NCI-H2227 treated with DMSO at 0.1 percent for 48 hours (cell line): ENCODE results near the gene GJE1.
A peak's percentile ranks its signal among the peaks of the same experiment; 100 is the strongest.
"Not testable (repeated sequence)": the region's sequence is repeated elsewhere in the genome, so short reads cannot be mapped to it uniquely, and the experiment has no call there.

ENCODE experiments used
- DNase-seq: peaks from one replicate; lab custom pipeline; 2025; lab: John Stamatoyannopoulos, UW

Gene GJE1

GRCh38 chr6:142132625-142133024 is at the start of gene GJE1:
GJE1 (plus strand) TSS chr6:142132925; CDS start chr6:142133159, 234 bp downstream.
- DNase-seq = no peak

GRCh38 chr6:142087950-142088857 is 44.5 kb upstream of the GJE1 start:
- no peak for DNase-seq

GRCh38 chr6:142088858-142089216 is 43.9 kb upstream of the GJE1 start:
- DNase-seq = no peak

- DNase-seq = not testable (repeated sequence)
Measured at GRCh38 chr6:142104820-142105219, 27.9 kb upstream of the GJE1 start.

GRCh38 chr6:142110820-142111219 is 21.9 kb upstream of the GJE1 start:
- DNase-seq = not testable (repeated sequence)

GRCh38 chr6:142112451-142113061 is 20.2 kb upstream of the GJE1 start:
- DNase-seq = peak; percentile 9

GRCh38 chr6:142117366-142117765 is 15.4 kb upstream of the GJE1 start:
- DNase-seq = no peak

GRCh38 chr6:142118328-142118727 is 14.4 kb upstream of the GJE1 start:
- no peak for DNase-seq

GRCh38 chr6:142118925-142119324 is 13.8 kb upstream of the GJE1 start:
- DNase-seq = no peak

- DNase-seq = no peak
Measured at GRCh38 chr6:142121342-142121741, 11.4 kb upstream of the GJE1 start.

GRCh38 chr6:142130814-142131213 is 1.9 kb upstream of the GJE1 start:
- DNase-seq = no peak

GRCh38 chr6:142138876-142139275 is 6.2 kb downstream of the GJE1 start:
- no peak for DNase-seq

GRCh38 chr6:142141531-142141930 is 8.8 kb downstream of the GJE1 start:
- not testable (repeated sequence) for DNase-seq

- DNase-seq = peak; percentile 92
Measured at GRCh38 chr6:142146828-142147662, 14.3 kb downstream of the GJE1 start, which contains the start of the genes NMBR and VTA1. NMBR (minus strand) TSS chr6:142147122; CDS start chr6:142088658, 58,464 bp downstream. VTA1 (plus strand) TSS chr6:142147263; CDS start chr6:142147288, 25 bp downstream.

- DNase-seq = no peak
Measured at GRCh38 chr6:142152746-142153145, 20.0 kb downstream of the GJE1 start.

GRCh38 chr6:142153196-142153595 is 20.5 kb downstream of the GJE1 start:
- DNase-seq = no peak

GRCh38 chr6:142154336-142154735 is 21.6 kb downstream of the GJE1 start:
- no peak for DNase-seq

GRCh38 chr6:142155091-142155490 is 22.4 kb downstream of the GJE1 start:
- DNase-seq = no peak

- DNase-seq = peak; percentile 6
Measured at GRCh38 chr6:142155895-142156757, 23.4 kb downstream of the GJE1 start.

- DNase-seq = not testable (repeated sequence)
Measured at GRCh38 chr6:142156758-142157068, 24.0 kb downstream of the GJE1 start.

GRCh38 chr6:142162780-142163179 is 30.1 kb downstream of the GJE1 start:
- peak; percentile 9 for DNase-seq
